H9 (cell line): ENCODE results near the gene TRAK2. TPM values are rescaled to one million over a fixed set of nuclear protein-coding genes. Genes with fewer than 3 reads are reported as not detected.
A peak's percentile ranks its signal among the peaks of the same experiment; 100 is the strongest.

Experiments
- DNase-seq: peaks from one replicate; pipeline ENCODE4 v3.0.0-alpha.2; 2017
- H2AFZ ChIP-seq: one replicate; pipeline ENCODE4 v1.6.1; 2013; ENCODE audit warnings: mild to moderate bottlenecking, low read length, control low read depth, moderate library complexity
- H2AK5ac ChIP-seq: 2 replicates; pipeline ENCODE4 v1.6.1; 2013; ENCODE audit warnings: low read length, control low read depth, mixed read lengths; ENCODE audit not compliant: insufficient read length
- H2BK120ac ChIP-seq: one replicate; pipeline ENCODE4 v1.6.1; 2013; ENCODE audit warnings: low read depth, mild to moderate bottlenecking, low read length, control low read depth, inconsistent platforms; ENCODE audit not compliant: poor library complexity, severe bottlenecking
- H2BK12ac ChIP-seq: 2 replicates; pipeline ENCODE4 v1.6.1; 2013; ENCODE audit warnings: low read length, control low read depth, mixed read lengths, low read depth; ENCODE audit not compliant: insufficient read length
- H2BK15ac ChIP-seq: 2 replicates; pipeline ENCODE4 v1.6.1; 2013; ENCODE audit warnings: low read depth, low read length, control low read depth
- H2BK20ac ChIP-seq: one replicate; pipeline ENCODE4 v1.6.1; 2013; ENCODE audit warnings: low read depth, mild to moderate bottlenecking, low read length, control low read depth, inconsistent platforms; ENCODE audit not compliant: poor library complexity, severe bottlenecking
- H2BK5ac ChIP-seq: 2 replicates; pipeline ENCODE4 v1.6.1; 2013; ENCODE audit warnings: low read length, control low read depth, mixed read lengths; ENCODE audit not compliant: insufficient read length
- H3K14ac ChIP-seq: 2 replicates; pipeline ENCODE4 v1.6.1; 2013; ENCODE audit warnings: low read length, control low read depth; ENCODE audit not compliant: insufficient read depth
- H3K18ac ChIP-seq: 2 replicates; pipeline ENCODE4 v1.6.1; 2013; ENCODE audit warnings: low read depth, mild to moderate bottlenecking, mixed read lengths, low read length, control low read depth; ENCODE audit not compliant: insufficient read length
- H3K23ac ChIP-seq: 2 replicates; pipeline ENCODE4 v1.6.1; 2013; ENCODE audit warnings: low read length, control low read depth, mixed read lengths, low read depth; ENCODE audit not compliant: insufficient read length
- H3K23me2 ChIP-seq: 2 replicates; pipeline ENCODE4 v1.6.1; 2013; ENCODE audit warnings: low read depth, mild to moderate bottlenecking, mixed read lengths, low read length, control low read depth; ENCODE audit not compliant: insufficient read length, poor library complexity, severe bottlenecking
- H3K27ac ChIP-seq: 2 replicates; pipeline ENCODE4 v1.5.1; 2013; ENCODE audit warnings: low read length, control low read depth, mixed read lengths, low read depth; ENCODE audit not compliant: insufficient read length
- H3K27me3 ChIP-seq: 2 replicates; pipeline ENCODE4 v1.6.1; 2013; ENCODE audit warnings: low read length, control low read depth, inconsistent platforms; ENCODE audit not compliant: insufficient read depth
- H3K4ac ChIP-seq: 2 replicates; pipeline ENCODE4 v1.6.1; 2013; ENCODE audit warnings: low read depth, mild to moderate bottlenecking, control low read depth, inconsistent platforms, low read length, moderate library complexity
- H3K4me1 ChIP-seq: 2 replicates; pipeline ENCODE4 v1.6.1; 2013; ENCODE audit warnings: low read length, control low read depth, inconsistent platforms; ENCODE audit not compliant: insufficient read depth
- H3K4me2 ChIP-seq: 2 replicates; pipeline ENCODE4 v1.6.1; 2013; ENCODE audit warnings: low read length, control low read depth, mixed read lengths; ENCODE audit not compliant: insufficient read length, insufficient read depth
- H3K56ac ChIP-seq: 2 replicates; pipeline ENCODE4 v1.6.1; 2013; ENCODE audit warnings: low read depth, mild to moderate bottlenecking, mixed read lengths, low read length, control low read depth; ENCODE audit not compliant: insufficient read length
- H3K79me1 ChIP-seq: 2 replicates; pipeline ENCODE4 v1.6.1; 2013; ENCODE audit warnings: low read depth, mild to moderate bottlenecking, moderate library complexity, low read length, control low read depth, inconsistent platforms; ENCODE audit not compliant: insufficient read depth, poor library complexity, severe bottlenecking
- H3K79me2 ChIP-seq: 2 replicates; pipeline ENCODE4 v1.6.1; 2013; ENCODE audit warnings: low read length, control low read depth, inconsistent platforms; ENCODE audit not compliant: insufficient read depth
- H3K9ac ChIP-seq: 2 replicates; pipeline ENCODE4 v1.6.1; 2013; ENCODE audit warnings: low read length, control low read depth, mixed read lengths; ENCODE audit not compliant: insufficient read length; ENCODE audit errors: extremely low read depth
- H3K9me3 ChIP-seq: one replicate; pipeline ENCODE4 v1.6.1; 2013; ENCODE audit warnings: low read depth, low read length, inconsistent platforms; ENCODE audit not compliant: control insufficient read depth
- H3T11ph ChIP-seq: one replicate; pipeline ENCODE4 v1.6.1; 2013; ENCODE audit warnings: mild to moderate bottlenecking, low read length, control low read depth, inconsistent platforms
- H4K20me1 ChIP-seq: one replicate; pipeline ENCODE4 v1.6.1; 2013; ENCODE audit not compliant: control insufficient read depth, insufficient read length, insufficient read depth
- H4K5ac ChIP-seq: 2 replicates; pipeline ENCODE4 v1.6.1; 2013; ENCODE audit warnings: low read depth, mild to moderate bottlenecking, mixed read lengths, low read length, control low read depth; ENCODE audit not compliant: insufficient read length
- H4K8ac ChIP-seq: replicated peaks from 2 replicates; pipeline ENCODE4 v1.6.1; 2013; ENCODE audit warnings: low read length, control low read depth, mixed read lengths, low read depth; ENCODE audit not compliant: insufficient read length
- H4K91ac ChIP-seq: 2 replicates; pipeline ENCODE4 v1.6.1; 2013; ENCODE audit warnings: low read depth, mild to moderate bottlenecking, moderate library complexity, mixed read lengths, low read length, control low read depth; ENCODE audit not compliant: insufficient read length
- H3K27ac Mint-ChIP-seq, 3 experiments: 2 replicates in 2 of 3; 3 replicates in 1 of 3; pipeline ENCODE4 v1.8.0; 2020 to 2021; ENCODE audit warnings: mixed read lengths in 3 of 3, mild to moderate bottlenecking in 1 of 3, moderate library complexity in 1 of 3
- H3K27me3 Mint-ChIP-seq: 2 replicates; pipeline ENCODE4 v1.8.0; 2021; ENCODE audit warnings: low read depth, mild to moderate bottlenecking, moderate library complexity, mixed read lengths
- H3K36me3 Mint-ChIP-seq, 3 experiments: 2 replicates in 2 of 3; 3 replicates in 1 of 3; pipeline ENCODE4 v1.8.0; 2020 to 2021; ENCODE audit warnings: low read depth in 3 of 3, mixed read lengths in 3 of 3; ENCODE audit not compliant: insufficient read depth in 1 of 3
- H3K4me1 Mint-ChIP-seq, 2 experiments: 2 replicates each; pipeline ENCODE4 v1.8.0; 2020; ENCODE audit warnings: mixed read lengths in 2 of 2
- H3K4me3 Mint-ChIP-seq, 2 experiments: 2 replicates in 1 of 2; 3 replicates in 1 of 2; pipeline ENCODE4 v1.8.0; 2020 to 2021; ENCODE audit warnings: mild to moderate bottlenecking in 2 of 2, mixed read lengths in 2 of 2, moderate library complexity in 1 of 2
- H3K9me3 Mint-ChIP-seq, 2 experiments: 2 replicates in 1 of 2; 3 replicates in 1 of 2; pipeline ENCODE4 v1.8.0; 2020; ENCODE audit warnings: mild to moderate bottlenecking in 2 of 2, mixed read lengths in 2 of 2, moderate library complexity in 1 of 2
- CTCF ChIP-seq: fragments of 200-600 bp; sonication (generic); conservative IDR thresholded peaks from 3 replicates; pipeline ENCODE4 v1.8.0; 2021; ENCODE audit warnings: antibody characterized with exemption, mild to moderate bottlenecking
- WGBS: extraction: QIAGEN DNeasy Blood & Tissue Kit; methylation state at CpG from one replicate; pipeline ENCODE4 v1.1.7; 2013; ENCODE audit warnings: missing lambda C conversion rate, low lambda C conversion rate, mixed read lengths; ENCODE audit not compliant: insufficient read length; ENCODE audit errors: extremely low coverage; 5-methylcytosine and 5-hydroxymethylcytosine counted together
- total RNA-seq: library from RNA; stranded (reverse); gene quantifications from 2 replicates; pipeline ENCODE4 v1.2.1, GENCODE V29; 2021

TRAK2 gene
- total RNA-seq, 1 experiment from 2014 or later: 14.2 TPM

- Histone ChIP-seq H3K9ac (no peak overlapping the region), H3K14ac (no peak overlapping the region), H3K56ac (no peak overlapping the region), H2BK5ac (no peak overlapping the region), H3K4ac (no peak overlapping the region), H3T11ph (no peak overlapping the region), H4K91ac (no peak overlapping the region), H3K27ac (no peak overlapping the region), H4K8ac (no peak overlapping the region), H3K79me2 (no peaks in the 10 kb centered on the region), H2BK15ac (no peak overlapping the region), H2BK12ac (no peak overlapping the region), H2BK120ac (no peak overlapping the region), H3K23ac (no peak overlapping the region), H2BK20ac (no peak overlapping the region), H3K9me3 (no peaks in the 10 kb centered on the region), H3K18ac (no peak overlapping the region), H3K27me3 (no peaks in the 10 kb centered on the region), H3K4me1 (no peaks in the 10 kb centered on the region; the same call in 1 of the 2 replicates), H2AFZ (no peak overlapping the region), H4K20me1 (no peaks in the 10 kb centered on the region), H2AK5ac (no peak overlapping the region), H3K4me2 (peak overlapping the region; percentile 99), H3K23me2 (peaks cover 7% of the 10 kb centered on the region), H3K79me1 (no peaks in the 10 kb centered on the region), H4K5ac (no peak overlapping the region)
- Mint-ChIP-seq H3K36me3 (0 out of 7 replicates have a peak, but pooled peaks cover 0 to 2% (median 0%) of the 10 kb centered on the region in 3 experiments), H3K27me3 (no peaks in the 10 kb centered on the region; the same call in none of the 2 replicates), H3K9me3 (no peaks in the 10 kb centered on the region), H3K4me3 (peak overlapping the region; percentile 77 to 96), H3K27ac (no peak overlapping the region), H3K4me1 (peaks cover 6 to 16% of the 10 kb centered on the region in 2 experiments)
- DNase-seq: no peak
- WGBS: no CpG with 5 or more reads among the region's 6 CpGs
- no peak for TF ChIP-seq CTCF
Observed at GRCh38 chr2:201452922-201453643, 1.8 kb upstream of the TRAK2 start.
